ENCODE measurements around the gene TSPAN9. TPM values are rescaled to one million over a fixed set of nuclear protein-coding genes. Genes with fewer than 3 reads are reported as not detected.
"Not testable (repeated sequence)": the region's sequence is repeated elsewhere in the genome, so short reads cannot be mapped to it uniquely, and the experiment has no call there.

TSPAN9 gene
- total RNA-seq, 2 donors from 2014 or later = 0.65 to 2.7 TPM

DNA sequence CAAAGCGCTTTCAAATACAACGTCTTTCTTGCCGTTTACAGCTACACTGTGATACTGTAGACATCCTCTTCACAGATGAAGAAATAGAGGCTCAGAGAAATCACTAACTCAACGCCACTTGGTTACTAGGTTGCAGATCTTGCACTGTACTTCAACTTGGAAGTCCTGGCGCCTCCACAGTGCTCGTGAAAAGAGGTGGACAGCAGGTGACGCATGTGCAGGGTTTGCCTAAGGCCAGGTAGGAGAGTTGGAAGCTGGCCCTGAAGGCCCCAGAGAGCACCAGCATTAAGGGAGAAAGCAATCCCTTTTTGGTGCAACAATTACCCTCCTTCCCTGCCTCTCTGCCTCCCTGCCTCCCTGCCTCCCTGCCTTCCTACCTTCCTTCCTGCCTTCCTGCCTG, 22.8 kb upstream of the TSPAN9 start:
- Mint-ChIP-seq H3K4me1 (no peaks in the 10 kb centered on the region), H3K4me3 (no peak overlapping the region), H3K9me3 (no peaks in the 10 kb centered on the region), H3K36me3 (ENCODE audit: low read depth) (no peaks in the 10 kb centered on the region), H3K27ac (no peak overlapping the region), H3K27me3 (peaks cover 14% of the 10 kb centered on the region)
- ATAC-seq (replicated peaks) = no peak

DNA sequence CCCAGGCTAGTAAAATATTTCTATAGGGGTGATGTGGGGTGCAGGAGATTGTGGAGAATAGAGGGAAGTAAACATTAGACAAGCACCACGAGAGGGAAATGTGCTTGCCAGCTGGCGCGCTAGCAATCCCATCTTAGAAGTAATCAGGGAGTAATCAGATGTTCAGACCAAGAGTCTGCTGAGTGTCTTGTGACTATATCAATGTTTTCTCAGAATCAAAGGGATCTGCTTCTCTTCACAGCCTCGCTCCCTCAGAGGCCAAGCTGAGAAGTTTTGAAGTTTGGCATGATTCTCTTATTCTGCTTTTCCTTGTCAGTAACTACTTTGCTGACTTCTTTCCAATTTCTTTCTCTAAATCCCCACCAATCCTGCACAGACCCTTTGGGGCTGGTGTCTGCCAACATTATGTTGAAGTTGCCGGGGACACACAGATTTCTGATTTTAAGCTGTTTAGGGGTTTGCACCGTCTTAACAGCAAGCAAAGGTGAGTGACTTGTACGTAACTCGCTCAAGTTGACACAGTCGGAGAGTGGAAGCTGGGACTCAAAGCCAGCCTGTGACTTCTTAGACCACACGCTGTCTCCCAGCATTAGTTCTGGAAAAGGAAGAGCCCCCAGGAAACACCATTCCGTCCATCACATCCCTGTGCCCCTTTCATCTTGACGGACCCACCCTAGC, 22.0 kb upstream of the TSPAN9 start:
- H3K4me1 Mint-ChIP-seq = no peaks in the 10 kb centered on the region
- H3K9me3 Mint-ChIP-seq = no peaks in the 10 kb centered on the region
- H3K4me3 Mint-ChIP-seq = no peak overlapping the region
- no peak overlapping the region for H3K27ac Mint-ChIP-seq
- ATAC-seq (replicated peaks) = no peak
- H3K36me3 Mint-ChIP-seq (ENCODE audit: low read depth) = no peaks in the 10 kb centered on the region
- H3K27me3 Mint-ChIP-seq = peaks cover 10% of the 10 kb centered on the region

DNA sequence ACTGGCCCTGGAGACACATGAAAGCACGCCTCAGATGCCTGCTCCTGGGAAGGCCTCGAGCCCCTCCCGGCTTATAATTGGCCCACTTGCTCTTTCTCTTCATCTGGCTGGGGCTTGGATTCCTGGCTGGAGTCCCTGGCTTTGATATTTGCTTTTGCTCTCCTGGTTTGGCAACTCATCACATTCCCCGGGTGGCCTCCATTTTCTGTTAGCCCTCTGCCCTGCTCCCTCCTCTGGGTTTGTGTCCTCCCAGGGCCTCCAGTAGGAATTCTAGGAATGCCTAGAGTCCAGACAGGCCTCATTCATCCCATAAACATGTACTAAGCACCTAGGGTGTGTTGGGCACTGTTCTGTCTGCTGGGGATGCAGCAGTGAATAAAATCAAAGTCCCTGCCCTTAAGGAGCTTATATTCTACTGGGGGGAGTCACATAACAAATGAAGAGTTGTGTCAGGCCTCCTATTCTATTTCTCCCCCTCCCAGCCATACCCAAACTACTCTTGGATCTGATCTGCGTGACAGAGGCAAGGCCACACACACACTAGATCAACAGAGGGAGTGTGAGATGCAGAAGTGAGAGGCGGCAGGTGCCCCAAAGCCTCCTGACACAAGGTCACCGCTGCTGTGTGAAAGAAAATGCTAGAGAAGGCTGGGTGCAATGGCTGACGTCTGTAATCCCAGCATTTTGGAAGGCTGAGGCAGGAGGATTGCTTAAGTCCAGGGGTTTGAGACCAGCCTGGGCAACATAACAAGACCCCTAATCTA, 21.3 kb upstream of the TSPAN9 start:
- ATAC-seq (replicated peaks) = no peak
- Mint-ChIP-seq H3K27ac (no peak overlapping the region), H3K9me3 (no peaks in the 10 kb centered on the region), H3K4me3 (no peak overlapping the region), H3K4me1 (no peaks in the 10 kb centered on the region), H3K27me3 (peaks cover 14% of the 10 kb centered on the region), H3K36me3 (ENCODE audit: low read depth) (no peaks in the 10 kb centered on the region)

DNA sequence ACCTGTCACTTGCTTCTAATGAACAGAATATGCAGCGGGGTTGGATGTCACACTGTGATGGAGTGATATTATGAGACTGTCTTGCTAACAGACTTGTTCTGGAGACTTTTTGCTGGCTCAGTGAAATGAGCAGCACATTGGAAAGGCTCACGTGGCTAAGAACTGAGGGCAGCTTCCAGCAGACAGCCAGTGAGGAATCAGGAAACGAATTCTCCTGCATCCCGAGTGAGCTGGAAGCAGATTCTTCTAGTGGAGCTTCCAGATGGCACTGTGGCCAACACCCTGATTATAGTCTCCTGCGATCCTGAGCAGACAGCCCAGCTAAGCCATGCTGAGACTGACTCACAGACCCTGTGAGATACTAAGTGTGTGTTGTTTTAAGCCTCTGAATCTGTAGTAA, 16.1 kb upstream of the TSPAN9 start:
- Mint-ChIP-seq H3K27ac (no peak overlapping the region), H3K27me3 (peaks cover 36% of the 10 kb centered on the region), H3K4me3 (no peak overlapping the region), H3K36me3 (ENCODE audit: low read depth) (no peaks in the 10 kb centered on the region), H3K9me3 (no peaks in the 10 kb centered on the region), H3K4me1 (no peaks in the 10 kb centered on the region)
- ATAC-seq (replicated peaks) = no peak

DNA sequence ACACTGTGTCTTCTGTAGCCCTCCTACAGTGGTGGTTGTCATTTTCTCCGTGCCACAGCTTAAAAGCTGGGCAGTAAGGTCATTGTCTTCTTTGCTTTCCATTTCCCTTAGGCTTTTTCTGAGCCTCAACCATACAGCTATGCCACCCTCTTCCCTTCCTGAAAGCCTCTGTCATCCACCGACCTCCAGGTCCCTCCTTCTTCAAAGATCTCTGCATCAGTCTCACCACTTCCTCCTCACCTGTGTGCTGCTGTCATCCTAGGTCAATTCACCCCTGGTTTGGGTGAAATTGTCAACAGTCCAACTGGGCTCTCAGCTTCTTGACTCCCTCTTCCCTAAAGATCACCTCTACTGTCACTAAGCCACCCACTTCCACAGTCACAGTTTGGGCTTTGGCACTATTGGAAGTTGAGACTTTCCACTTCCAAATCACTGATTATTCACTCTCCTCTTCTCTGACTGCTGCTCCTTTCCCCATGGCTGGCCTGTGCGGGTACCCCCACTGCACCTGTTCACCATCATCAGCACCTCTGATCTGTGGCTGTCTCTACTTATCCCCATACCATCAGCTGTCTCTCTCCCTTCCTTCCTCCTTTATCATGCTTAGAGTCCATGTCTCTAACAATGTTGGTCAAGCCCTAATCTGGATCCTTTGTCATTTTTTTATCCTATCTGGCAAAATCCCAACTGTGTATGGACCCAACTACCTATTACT, 15.5 kb upstream of the TSPAN9 start:
- no peak for ATAC-seq (replicated peaks)
- Mint-ChIP-seq H3K36me3 (ENCODE audit: low read depth) (no peaks in the 10 kb centered on the region), H3K4me1 (no peaks in the 10 kb centered on the region), H3K4me3 (no peak overlapping the region), H3K9me3 (no peaks in the 10 kb centered on the region), H3K27me3 (peaks cover 36% of the 10 kb centered on the region), H3K27ac (no peak overlapping the region)

DNA sequence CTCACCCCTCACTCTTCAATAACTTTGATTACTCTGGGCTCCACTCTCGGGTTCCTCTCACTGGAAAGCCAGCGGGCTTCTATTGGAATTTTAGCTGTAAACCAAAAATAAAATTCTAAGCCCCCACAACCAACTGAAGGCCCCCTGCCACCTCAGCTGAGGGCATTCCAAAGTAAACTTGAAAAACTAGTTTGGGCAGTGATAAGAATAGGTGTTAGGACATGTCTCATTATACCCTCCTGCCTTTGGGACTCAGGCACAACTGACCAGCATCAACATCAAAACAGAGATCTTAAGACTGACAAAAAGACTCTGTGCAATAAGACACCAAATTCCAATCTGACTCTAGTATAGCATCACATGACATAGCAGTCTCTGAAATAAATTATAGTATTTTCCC, 11.9 kb upstream of the TSPAN9 start:
- no peaks in the 10 kb centered on the region for H3K4me1 Mint-ChIP-seq
- no peak overlapping the region for H3K4me3 Mint-ChIP-seq
- H3K27me3 Mint-ChIP-seq = peaks cover 39% of the 10 kb centered on the region
- H3K9me3 Mint-ChIP-seq = no peaks in the 10 kb centered on the region
- H3K36me3 Mint-ChIP-seq (ENCODE audit: low read depth) = no peaks in the 10 kb centered on the region
- no peak overlapping the region for H3K27ac Mint-ChIP-seq
- ATAC-seq (replicated peaks) = no peak

DNA sequence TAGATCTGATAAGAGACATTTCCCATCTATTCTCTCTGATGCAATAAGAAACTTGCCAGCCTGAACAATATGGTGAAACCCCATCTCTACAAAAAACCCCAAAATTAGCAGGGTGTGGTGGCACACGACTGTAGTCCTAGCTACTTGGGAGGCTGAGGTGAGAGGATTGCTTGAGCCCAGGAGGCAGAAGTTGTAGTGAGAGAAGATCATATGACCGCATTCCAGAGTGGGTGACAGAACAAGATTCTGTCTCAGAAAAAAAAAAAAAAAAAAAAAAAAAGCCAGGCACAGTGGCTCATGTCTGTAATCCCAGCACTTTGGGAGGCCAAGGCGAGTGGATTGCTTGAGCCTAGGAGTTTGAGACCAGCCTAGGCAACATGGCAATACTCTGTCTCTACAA, 11.3 kb upstream of the TSPAN9 start:
- H3K27ac Mint-ChIP-seq; H3K9me3 Mint-ChIP-seq; H3K4me1 Mint-ChIP-seq; H3K36me3 Mint-ChIP-seq (ENCODE audit: low read depth); ATAC-seq (replicated peaks); H3K4me3 Mint-ChIP-seq: not testable (repeated sequence)
- peaks cover 36% of the 10 kb centered on the region for H3K27me3 Mint-ChIP-seq

DNA sequence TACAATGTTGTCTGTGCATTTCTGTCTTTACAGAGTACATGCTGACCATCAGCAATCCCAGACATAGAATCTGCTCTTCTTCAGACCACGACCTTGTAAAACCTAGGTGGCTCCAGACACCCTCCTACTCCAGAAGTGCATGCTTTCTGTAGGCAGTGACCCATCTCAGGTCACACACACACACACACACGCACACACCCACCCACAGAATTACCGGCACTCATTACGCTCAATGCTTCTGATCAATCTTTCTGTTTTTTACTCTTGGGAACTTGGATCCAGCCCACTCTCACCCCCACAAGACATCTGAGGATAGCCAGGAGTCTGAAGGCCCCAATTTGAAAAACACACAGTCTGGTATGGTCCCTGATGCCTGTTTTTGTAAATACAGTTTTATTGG, 7.5 kb upstream of the TSPAN9 start:
- Mint-ChIP-seq H3K4me3 (no peak overlapping the region), H3K9me3 (no peaks in the 10 kb centered on the region), H3K36me3 (ENCODE audit: low read depth) (no peaks in the 10 kb centered on the region), H3K27ac (no peak overlapping the region), H3K4me1 (no peaks in the 10 kb centered on the region), H3K27me3 (peaks cover 7% of the 10 kb centered on the region)
- ATAC-seq (replicated peaks) = no peak

DNA sequence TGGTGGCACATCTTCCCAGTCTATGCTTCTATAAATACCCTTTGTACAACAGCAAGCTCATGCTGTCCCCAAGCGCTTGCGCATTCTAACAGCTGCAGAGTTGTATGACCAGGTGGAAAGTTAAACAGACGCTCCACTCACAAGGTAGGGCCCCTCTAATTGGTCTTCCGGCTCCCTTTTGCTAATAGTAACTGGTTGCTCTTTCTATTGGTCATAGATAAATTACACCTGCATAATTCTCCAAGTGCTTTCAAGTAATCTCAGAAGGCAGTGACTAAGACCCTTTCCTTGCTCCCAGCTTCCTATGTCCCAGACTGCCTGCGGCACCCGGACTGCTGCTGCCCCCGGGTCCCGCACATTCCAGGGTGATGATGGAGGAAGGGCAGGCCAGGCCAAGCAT, 6.1 kb upstream of the TSPAN9 start:
- no peak for ATAC-seq (replicated peaks)
- Mint-ChIP-seq H3K27me3 (peaks cover 7% of the 10 kb centered on the region), H3K27ac (no peak overlapping the region), H3K4me1 (no peaks in the 10 kb centered on the region), H3K9me3 (no peaks in the 10 kb centered on the region), H3K4me3 (no peak overlapping the region), H3K36me3 (ENCODE audit: low read depth) (no peaks in the 10 kb centered on the region)

DNA sequence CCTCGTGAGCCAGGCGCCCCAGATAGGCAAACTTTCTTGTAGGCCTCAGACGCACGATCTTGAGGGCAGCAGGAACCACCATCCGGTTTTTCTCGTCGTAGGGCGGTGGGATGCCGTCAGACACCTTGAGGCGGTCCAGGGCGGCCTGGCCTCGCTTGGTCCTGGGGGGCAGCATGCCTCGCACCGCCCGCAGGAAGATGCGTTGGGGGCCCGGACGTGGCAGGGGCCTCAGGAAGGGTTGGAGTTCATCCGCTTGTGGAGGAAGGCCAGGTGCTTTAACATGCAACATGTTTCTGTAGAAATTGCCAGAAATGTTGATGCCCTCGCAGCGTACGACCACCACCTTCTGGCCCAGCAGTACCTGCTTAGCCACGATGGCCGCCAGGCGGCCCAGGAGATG, 5.5 kb upstream of the TSPAN9 start:
- H3K27me3 Mint-ChIP-seq = peaks cover 7% of the 10 kb centered on the region
- no peaks in the 10 kb centered on the region for H3K4me1 Mint-ChIP-seq
- H3K36me3 Mint-ChIP-seq (ENCODE audit: low read depth) = no peaks in the 10 kb centered on the region
- ATAC-seq (replicated peaks) = no peak
- H3K9me3 Mint-ChIP-seq = no peaks in the 10 kb centered on the region
- H3K4me3 Mint-ChIP-seq = no peak overlapping the region
- no peak overlapping the region for H3K27ac Mint-ChIP-seq

DNA sequence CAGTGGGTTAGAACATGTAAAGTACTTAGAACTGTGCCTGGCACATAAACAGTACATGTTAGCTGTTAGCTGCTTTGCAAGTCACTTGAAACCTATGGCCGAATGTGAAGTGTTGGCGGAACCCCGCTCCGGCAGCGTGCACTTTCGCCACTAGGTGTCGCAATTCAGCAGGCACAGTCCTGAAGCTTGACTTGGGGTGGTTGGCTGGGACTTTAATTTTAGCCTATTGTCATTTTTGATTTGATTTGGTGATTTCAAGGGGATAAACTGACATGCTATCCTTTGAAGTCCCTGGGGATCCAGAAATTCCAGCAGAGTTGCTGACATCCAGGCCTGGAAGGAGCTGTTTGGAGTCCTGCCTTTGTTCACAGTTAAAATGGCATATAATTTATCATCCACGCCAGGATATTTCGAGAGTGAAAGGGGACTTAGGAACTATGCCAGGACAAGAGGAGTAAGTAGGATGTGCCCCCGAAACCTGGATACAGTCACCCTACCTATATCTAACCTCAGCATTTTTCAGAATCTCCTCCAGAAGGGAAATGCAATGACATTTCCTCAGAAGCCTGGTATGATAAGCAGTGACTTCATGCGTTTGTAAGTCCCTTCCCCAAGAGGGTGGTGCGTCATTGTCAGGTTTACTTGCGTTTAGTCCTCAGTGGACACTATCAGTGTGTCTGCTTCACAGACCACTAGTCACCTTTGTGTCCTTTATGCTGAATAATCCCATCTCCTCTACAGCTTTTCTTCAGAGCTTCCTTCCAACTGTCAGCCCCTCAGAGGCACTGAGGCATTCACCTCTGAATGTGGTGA, 3.5 kb upstream of the TSPAN9 start:
- ATAC-seq (replicated peaks) = peak; percentile 60
- Mint-ChIP-seq H3K4me3 (no peak overlapping the region), H3K36me3 (ENCODE audit: low read depth) (no peaks in the 10 kb centered on the region), H3K9me3 (no peaks in the 10 kb centered on the region), H3K27me3 (peaks cover 4% of the 10 kb centered on the region), H3K4me1 (no peaks in the 10 kb centered on the region), H3K27ac (no peak overlapping the region)

DNA sequence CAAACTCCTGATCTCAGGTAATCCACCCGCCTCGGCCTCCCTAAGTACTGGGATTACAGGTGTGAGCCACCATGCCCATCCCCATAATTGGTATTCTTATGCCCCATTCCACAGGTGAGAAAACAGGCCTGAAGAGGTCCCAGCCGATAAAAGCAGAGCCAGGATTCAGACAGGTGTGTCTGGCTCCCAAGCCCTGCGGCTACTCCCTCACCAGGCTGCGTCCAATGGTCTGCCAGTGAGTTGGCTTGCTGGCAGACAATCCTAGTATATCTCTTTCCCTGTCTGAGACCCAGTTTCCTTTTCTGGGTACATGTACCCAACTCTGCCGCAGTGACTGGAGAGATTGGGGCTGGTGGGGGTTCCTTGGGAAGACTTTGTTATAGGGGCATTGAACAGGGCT, 1.9 kb upstream of the TSPAN9 start:
- H3K27ac Mint-ChIP-seq = no peak overlapping the region
- no peaks in the 10 kb centered on the region for H3K9me3 Mint-ChIP-seq
- peak overlapping the region; percentile 65 for H3K4me3 Mint-ChIP-seq
- no peak for ATAC-seq (replicated peaks)
- no peaks in the 10 kb centered on the region for H3K4me1 Mint-ChIP-seq
- no peaks in the 10 kb centered on the region for H3K36me3 Mint-ChIP-seq (ENCODE audit: low read depth)
- peaks cover 4% of the 10 kb centered on the region for H3K27me3 Mint-ChIP-seq

DNA sequence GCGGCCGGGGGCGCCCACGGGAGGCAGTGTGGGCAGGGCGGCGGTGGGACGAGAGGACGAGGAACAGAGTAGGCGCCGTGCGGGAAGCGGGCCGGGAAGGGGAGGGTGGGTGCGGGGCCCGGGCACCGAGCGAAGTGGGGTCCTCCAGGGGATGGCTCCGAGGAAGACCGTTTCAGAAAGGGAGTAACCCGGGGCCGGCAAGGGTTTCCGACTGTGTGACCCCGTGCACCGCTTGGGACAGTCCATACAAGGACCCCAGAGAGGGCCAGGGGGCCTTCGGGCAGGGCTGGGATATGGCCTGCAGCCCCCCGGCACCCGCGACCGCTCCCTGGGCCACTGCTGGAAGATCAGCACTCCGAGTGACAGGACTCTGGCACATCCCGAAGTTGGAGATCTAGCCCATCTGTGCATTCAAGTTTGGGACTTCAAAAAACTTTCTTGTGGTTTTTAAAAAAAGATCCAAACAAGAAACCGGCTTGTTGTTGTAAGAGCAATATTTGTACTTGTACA, 448 bp downstream of the TSPAN9 start:
- Mint-ChIP-seq H3K9me3 (no peaks in the 10 kb centered on the region), H3K4me1 (no peaks in the 10 kb centered on the region), H3K4me3 (peak overlapping the region; percentile 64), H3K36me3 (ENCODE audit: low read depth) (no peaks in the 10 kb centered on the region), H3K27ac (no peak overlapping the region), H3K27me3 (peaks cover 4% of the 10 kb centered on the region)
- no peak for ATAC-seq (replicated peaks)

DNA sequence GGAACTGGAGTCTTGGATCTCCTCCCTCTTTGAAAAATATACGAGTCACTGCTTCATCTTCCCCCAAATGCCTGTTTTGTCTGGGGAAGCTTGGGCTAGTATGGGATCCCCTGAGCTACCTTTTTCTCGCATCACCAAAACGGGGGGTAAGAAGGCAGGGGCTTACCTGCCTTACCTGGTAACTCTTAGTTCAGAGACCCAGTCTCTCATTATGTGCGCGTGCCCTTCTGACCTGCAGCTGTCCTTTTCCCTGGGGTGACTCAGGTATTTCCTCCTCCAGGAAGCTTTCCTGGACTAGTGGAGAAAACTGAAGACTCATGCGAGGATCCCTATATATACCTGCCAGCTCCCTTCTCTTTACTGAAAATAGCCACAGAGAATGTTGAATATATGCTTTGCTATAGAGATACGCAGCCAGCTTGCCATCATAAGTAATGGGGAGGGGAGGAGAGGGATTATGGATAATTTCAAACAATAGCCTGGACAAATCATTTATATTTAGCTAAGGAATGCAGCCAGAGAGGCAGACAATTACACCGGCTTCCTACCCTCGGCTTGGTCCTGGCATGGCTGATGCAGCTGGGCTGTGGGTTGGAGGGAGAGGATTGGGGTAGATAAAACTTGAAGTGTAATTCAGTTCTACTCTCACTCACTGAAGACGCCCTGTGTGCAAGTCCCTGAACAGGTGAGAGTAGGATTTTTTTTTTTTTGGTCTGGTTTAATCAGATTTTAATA, 1.1 kb downstream of the TSPAN9 start:
- H3K9me3 Mint-ChIP-seq = no peaks in the 10 kb centered on the region
- ATAC-seq (replicated peaks) = no peak
- peak overlapping the region; percentile 64 for H3K4me3 Mint-ChIP-seq
- H3K4me1 Mint-ChIP-seq = no peaks in the 10 kb centered on the region
- H3K27ac Mint-ChIP-seq = no peak overlapping the region
- H3K36me3 Mint-ChIP-seq (ENCODE audit: low read depth) = no peaks in the 10 kb centered on the region
- peaks cover 4% of the 10 kb centered on the region for H3K27me3 Mint-ChIP-seq

All from activated T-helper 17 cell treated with anti-CD3 and anti-CD28 coated beads, Interleukin-2, amount 50 U/mL, for 72 hours (primary cell).